ENCODE results near the gene GTSE1. TPM values are rescaled to one million over a fixed set of nuclear protein-coding genes. Genes with fewer than 3 reads are reported as not detected.

The GTSE1 gene
- total RNA-seq, 1 experiment from 2014 or later, result 33.2 TPM

- no peak for DNase-seq (ENCODE audit: low read depth)
Measured at GRCh38 chr22:46363611-46364321, 67.1 kb downstream of the GTSE1 start.

DNA sequence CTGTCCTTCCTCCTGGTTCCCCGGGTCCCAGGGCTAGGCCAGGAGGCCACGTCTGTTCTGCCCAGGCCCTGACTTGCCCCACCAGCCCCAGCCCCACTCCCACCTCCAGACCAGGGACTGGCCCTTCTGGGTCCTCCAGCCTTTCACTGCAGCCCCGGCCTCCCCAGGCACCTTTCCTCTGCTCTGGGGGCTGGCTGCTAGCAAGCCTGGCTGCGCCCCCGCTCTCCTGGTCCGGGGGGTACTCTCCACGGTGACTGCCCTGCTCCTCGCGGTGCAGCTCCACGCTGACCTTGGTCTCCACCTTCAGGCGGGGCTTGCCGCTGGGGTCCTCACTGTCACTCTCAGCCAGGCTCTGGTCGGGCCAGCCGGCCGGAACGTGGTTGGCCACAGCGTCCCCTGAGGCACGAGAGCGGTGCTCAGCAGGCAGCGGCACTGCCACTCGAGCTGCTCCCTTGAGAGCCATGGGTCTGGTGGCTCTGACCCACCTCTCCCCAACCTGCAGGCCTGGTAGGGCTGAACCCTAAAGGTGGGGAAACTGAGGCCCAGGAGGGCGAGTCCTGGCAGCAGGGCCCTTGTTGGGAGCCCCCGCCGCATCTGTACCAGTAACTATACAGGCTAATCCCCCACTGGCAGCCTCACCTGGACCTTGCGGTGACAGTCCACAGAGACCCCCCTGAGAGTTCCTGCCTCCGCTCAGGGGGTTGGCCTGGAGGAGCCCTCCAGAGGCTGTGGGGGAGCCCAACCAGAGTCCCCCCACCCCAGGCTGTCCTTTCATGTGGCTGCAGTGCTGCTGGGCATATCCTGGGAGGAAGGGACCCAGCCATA lies 67.9 kb downstream of the GTSE1 start:
- no peak for DNase-seq (ENCODE audit: low read depth)

- DNase-seq (ENCODE audit: low read depth), result no peak
Measured at GRCh38 chr22:46365166-46365624, 68.5 kb downstream of the GTSE1 start.

GRCh38 chr22:46366327-46366731 lies 69.7 kb downstream of the GTSE1 start:
- DNase-seq (ENCODE audit: low read depth), result no peak

- no peak for DNase-seq (ENCODE audit: low read depth)
Measured at GRCh38 chr22:46366801-46367706, 70.4 kb downstream of the GTSE1 start.

GRCh38 chr22:46367707-46368191 lies 71.1 kb downstream of the GTSE1 start:
- DNase-seq (ENCODE audit: low read depth), result peak; percentile 52

GRCh38 chr22:46368422-46368821 lies 71.8 kb downstream of the GTSE1 start:
- no peak for DNase-seq (ENCODE audit: low read depth)

DNA sequence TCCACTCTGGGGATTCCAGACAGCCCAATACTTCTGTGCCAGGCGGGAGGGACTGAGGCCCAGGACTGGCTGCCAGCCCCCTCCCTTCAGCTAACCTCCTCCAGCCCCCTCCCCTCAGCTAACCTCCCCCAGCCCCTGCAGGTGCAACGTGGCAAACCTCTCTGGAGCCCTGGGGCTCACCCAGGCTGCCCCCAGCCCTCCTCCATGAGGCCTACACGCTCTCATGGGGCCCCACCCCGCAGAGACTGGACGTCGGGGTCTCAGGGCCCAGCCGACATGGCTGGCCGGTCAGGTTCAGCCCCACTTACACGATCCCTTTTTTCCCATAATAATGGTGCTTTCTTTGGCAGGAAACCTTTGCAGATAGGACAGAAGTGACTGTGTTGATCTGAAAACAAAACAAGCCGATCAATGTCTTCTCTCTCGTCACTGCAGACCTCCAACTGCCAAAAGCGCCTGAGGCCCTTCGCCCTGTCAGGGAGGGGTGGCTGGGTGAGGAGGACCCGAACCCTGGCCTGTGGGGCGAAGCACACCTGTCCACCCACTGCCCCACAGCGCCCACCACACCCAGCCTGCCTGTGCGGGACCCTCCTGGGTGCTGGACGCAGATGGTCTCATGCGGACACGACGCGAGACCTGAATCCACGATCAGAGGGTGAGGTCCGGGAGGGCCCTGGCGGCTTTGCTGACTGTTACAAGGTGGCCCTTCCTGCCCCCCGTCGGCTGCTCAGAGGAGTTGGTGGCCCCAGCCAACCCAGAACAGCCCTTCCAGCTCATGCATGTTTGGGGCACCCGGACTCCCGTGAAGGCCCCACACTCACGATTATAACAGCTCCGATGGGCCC lies 72.4 kb downstream of the GTSE1 start:
- DNase-seq (ENCODE audit: low read depth), result no peak

DNA sequence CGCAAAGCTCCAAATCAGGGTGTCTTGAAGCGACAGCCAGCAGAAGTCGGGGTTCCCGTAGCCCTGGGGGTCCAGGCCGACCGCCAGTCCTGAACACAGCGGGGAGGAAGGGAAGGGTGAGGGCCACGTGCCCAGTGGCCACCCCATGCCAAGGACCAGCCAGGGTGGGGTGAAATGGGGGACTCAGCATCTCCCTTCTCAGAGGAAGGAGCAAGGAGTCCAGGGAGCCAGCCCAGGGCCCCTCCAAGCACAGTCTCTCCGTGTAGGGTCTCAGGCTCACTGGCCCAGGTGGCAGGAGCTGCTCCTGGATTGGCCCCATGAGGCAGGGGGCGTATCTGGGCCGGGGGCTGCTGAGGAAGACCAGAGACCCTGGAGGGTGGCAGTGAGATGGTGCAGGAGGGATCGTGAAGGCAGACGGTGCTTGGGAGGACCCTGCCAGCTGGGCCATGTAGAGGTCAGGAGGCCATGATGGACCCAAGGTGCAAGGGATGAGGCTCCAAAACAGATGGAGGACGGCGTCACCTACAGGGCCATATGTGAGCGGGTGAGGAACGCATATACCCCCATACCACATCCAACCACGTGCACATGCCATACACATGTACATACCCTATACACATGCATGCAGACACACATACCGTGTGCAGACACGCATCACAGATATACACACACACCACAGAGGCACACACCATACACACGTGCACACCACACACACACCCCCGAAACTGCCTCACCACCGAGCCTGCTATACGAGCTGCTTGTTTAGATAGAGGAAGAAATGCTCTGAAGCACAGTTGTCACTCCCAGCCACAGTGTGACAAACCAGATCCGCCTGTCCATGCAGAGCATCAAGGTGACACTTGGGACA lies 73.3 kb downstream of the GTSE1 start:
- no peak for DNase-seq (ENCODE audit: low read depth)

GRCh38 chr22:46370584-46371291 lies 74.1 kb downstream of the GTSE1 start:
- DNase-seq (ENCODE audit: low read depth), result no peak

DNA sequence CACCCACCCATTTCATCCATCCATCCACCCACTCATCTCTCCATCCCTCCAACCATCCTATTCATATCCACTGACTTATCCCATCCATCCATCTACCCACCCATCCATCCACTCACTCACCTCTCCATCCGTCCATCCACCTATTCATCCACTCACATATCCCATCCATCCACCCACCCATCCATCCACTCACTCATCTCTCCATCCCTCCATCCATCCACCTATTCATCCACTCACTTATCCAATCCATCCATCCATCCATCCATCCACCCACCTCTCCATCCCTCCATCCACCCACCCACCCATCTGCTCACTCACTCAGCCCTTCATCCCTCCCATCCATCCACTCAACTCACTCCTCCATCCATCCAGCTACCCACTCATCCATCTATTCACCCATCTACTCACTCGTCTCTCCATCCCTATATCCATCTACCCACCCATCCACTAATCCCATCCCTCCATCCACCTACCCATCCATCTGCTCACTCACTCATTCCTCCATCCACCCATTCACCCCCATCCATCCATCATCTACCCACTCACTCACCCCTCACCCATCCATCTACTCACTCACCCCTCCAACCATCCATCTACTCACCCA lies 75.1 kb downstream of the GTSE1 start:
- DNase-seq (ENCODE audit: low read depth), result no peak

DNA sequence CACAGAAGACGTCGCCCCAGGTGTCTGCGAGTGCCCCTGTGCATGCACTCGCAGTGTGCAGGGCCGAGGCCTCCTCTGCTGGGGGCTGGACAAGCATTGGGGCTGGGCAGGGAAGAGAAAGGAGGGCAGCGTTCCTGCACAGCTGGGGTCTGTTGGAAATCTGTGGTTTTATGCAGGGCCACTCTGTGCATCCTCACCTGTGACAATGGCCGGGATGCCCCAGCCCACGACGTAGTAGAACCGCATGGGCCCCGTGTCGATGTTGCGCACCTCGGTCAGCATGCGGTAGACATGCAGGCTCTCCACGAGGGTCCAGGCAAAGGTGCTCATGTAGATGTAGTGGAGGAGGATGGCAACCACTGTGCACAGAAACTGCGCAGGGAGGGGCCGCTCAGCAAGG lies 76.0 kb downstream of the GTSE1 start:
- no peak for DNase-seq (ENCODE audit: low read depth)

DNA sequence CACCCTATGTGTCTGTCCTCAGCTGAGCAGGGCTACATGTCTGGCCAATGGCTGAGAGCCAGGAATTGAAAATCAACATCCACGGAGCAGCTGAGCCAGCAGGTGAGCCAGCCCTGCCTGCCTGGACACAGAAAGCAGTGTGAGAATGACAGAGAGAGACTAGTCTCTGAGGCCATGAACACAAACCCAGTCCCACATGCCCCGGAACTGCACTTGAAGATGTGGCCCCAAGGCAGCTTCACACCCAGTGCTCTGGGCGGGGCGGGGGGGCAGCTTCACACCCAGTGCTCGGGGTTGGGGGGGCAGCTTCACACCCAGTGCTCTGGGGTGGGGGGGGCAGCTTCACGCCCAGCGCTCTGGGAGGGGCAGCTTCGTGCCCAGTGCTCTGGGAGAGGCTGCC lies 76.5 kb downstream of the GTSE1 start:
- DNase-seq (ENCODE audit: low read depth), result no peak

DNA sequence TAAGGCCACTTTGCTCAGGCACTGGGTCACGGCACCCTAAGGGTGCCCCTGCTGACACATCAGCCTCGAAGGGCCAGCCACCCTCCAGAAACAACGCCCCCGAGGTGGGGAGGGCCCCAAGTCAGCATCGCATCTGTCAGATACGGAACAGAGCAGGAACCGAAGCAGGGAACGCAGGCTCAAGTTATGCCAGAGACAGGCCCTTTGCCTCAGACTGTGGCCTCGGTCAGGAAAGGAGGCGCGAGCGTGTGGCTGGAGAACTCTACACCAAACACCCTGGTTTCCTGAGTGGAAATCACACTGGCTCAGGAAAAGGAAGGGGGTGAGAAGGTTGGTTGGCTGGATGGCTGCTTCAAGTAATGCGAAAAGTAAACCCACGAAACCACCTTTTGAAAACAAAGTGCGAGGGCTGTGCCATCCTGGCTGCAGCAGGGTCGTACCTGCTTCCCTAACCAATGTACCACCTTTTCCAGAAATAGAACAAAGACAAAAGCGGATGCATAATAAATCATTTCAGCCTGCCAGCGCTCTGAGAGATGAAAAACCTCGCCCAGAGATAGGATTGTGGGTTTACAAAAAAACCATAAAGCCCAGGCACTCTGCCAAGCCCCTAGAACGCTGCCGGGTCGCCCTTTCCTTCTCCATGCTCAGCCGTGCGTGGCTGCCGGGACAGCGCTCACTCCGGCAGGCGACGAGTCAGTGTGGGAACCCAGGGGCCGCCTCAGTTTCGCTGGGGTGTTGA lies 77.4 kb downstream of the GTSE1 start:
- no peak for DNase-seq (ENCODE audit: low read depth)

GRCh38 chr22:46374663-46375474 lies 78.2 kb downstream of the GTSE1 start:
- DNase-seq (ENCODE audit: low read depth), result no peak

- DNase-seq (ENCODE audit: low read depth), result no peak
Measured at GRCh38 chr22:46376111-46376510, 79.4 kb downstream of the GTSE1 start.
